CD4-positive, alpha-beta T cell treated with Interleukin-6 for 4 hours (primary cell): ENCODE data around the gene IDH3G.
"Not testable (repeated sequence)": the region's sequence is repeated elsewhere in the genome, so short reads cannot be mapped to it uniquely, and the experiment has no call there.

Experiments used
- DNase-seq: peaks from one replicate; pipeline ENCODE4 v3.0.0-alpha.2; 2020; ENCODE audit warnings: mixed read lengths

IDH3G gene

GRCh38 chrX:153794018-153794896, at the start of gene IDH3G, which contains the start of gene SSR4:
Gene IDH3G, minus strand, starts transcription at chrX:153794375. Its CDS starts 49 bp downstream, at chrX:153794326.
Gene SSR4, plus strand, starts transcription at chrX:153794668. Its CDS starts 20 bp downstream, at chrX:153794688.
- peak; percentile 92 for DNase-seq

GRCh38 chrX:153836921-153837320, 42.7 kb upstream of the IDH3G start:
- no peak for DNase-seq

- DNase-seq, result no peak
Observed at GRCh38 chrX:153832728-153833127, 38.6 kb upstream of the IDH3G start.

GRCh38 chrX:153831429-153832150, 37.4 kb upstream of the IDH3G start:
- DNase-seq, result no peak

- DNase-seq, result no peak
Observed at GRCh38 chrX:153830640-153831428, 36.7 kb upstream of the IDH3G start.

- DNase-seq, result no peak
Observed at GRCh38 chrX:153829799-153830639, 35.8 kb upstream of the IDH3G start, which contains the start of gene PDZD4. Gene PDZD4, minus strand, starts transcription at chrX:153830544. Its CDS starts 246 bp downstream, at chrX:153830298.

GRCh38 chrX:153829549-153829798, 35.3 kb upstream of the IDH3G start:
- no peak for DNase-seq

GRCh38 chrX:153828723-153829548, 34.8 kb upstream of the IDH3G start:
- no peak for DNase-seq

- DNase-seq, result no peak
Observed at GRCh38 chrX:153828308-153828707, 34.1 kb upstream of the IDH3G start.

- no peak for DNase-seq
Observed at GRCh38 chrX:153827903-153828302, 33.7 kb upstream of the IDH3G start.

GRCh38 chrX:153827016-153827415, 32.8 kb upstream of the IDH3G start:
- no peak for DNase-seq

GRCh38 chrX:153825042-153825441, 30.9 kb upstream of the IDH3G start:
- DNase-seq, result no peak

GRCh38 chrX:153824348-153824747, 30.2 kb upstream of the IDH3G start:
- DNase-seq, result no peak

- no peak for DNase-seq
Observed at GRCh38 chrX:153821066-153821465, 26.9 kb upstream of the IDH3G start.

GRCh38 chrX:153820601-153821000, 26.4 kb upstream of the IDH3G start:
- DNase-seq, result no peak

GRCh38 chrX:153819384-153820040, 25.3 kb upstream of the IDH3G start:
- DNase-seq, result no peak

- peak; percentile 73 for DNase-seq
Observed at GRCh38 chrX:153818571-153819383, 24.6 kb upstream of the IDH3G start.

- DNase-seq, result not testable (repeated sequence)
Observed at GRCh38 chrX:153818064-153818463, 23.9 kb upstream of the IDH3G start.

GRCh38 chrX:153816831-153817690, 22.9 kb upstream of the IDH3G start:
- DNase-seq, result peak; percentile 53
